ENCODE measurements around the gene FAM117B. TPM values are rescaled to one million over a fixed set of nuclear protein-coding genes. Genes with fewer than 3 reads are reported as not detected.
"Not testable (repeated sequence)": the region's sequence is repeated elsewhere in the genome, so short reads cannot be mapped to it uniquely, and the experiment has no call there.

FAM117B gene
- total and polyA plus RNA-seq, 9 donors, result 2.5 to 4.8 (median 3.2) TPM

- WGBS (ENCODE audit: insufficient coverage), result no CpG with 5 or more reads among the region's 4 CpGs
Measured at GRCh38 chr2:202693503-202693902, 58.7 kb downstream of the FAM117B start.

GRCh38 chr2:202695166-202695565 lies 60.4 kb downstream of the FAM117B start:
- Histone ChIP-seq H3K4me1 (ENCODE audit: control insufficient read depth, insufficient read depth, low read length) (no peaks in the 10 kb centered on the region), H3K27me3 (ENCODE audit: control insufficient read depth, insufficient read depth, low read length) (no peaks in the 10 kb centered on the region), H3K36me3 (ENCODE audit: control insufficient read depth, insufficient read depth, low read length) (peaks cover 2% of the 10 kb centered on the region), H3K9me3 (replicated peaks; ENCODE audit: control insufficient read depth, low read depth, low read length) (no peaks in the 10 kb centered on the region), H3K4me3 (ENCODE audit: low read length) (no peak overlapping the region), H3K27ac (ENCODE audit: low read length) (no peak overlapping the region)
- no peak for DNase-seq
- no CpG with 5 or more reads among the region's 9 CpGs for WGBS (ENCODE audit: insufficient coverage)

More at GRCh38 chr2:202693503-202693902, 58.7 kb downstream of the FAM117B start:
- Histone ChIP-seq H3K27ac (ENCODE audit: low read length) (no peak overlapping the region), H3K4me1 (ENCODE audit: control insufficient read depth, insufficient read depth, low read length) (no peaks in the 10 kb centered on the region), H3K36me3 (ENCODE audit: control insufficient read depth, insufficient read depth, low read length) (peaks cover 2% of the 10 kb centered on the region), H3K4me3 (ENCODE audit: low read length) (no peak overlapping the region), H3K9me3 (replicated peaks; ENCODE audit: control insufficient read depth, low read depth, low read length) (no peaks in the 10 kb centered on the region), H3K27me3 (ENCODE audit: control insufficient read depth, insufficient read depth, low read length) (no peaks in the 10 kb centered on the region)
- DNase-seq, result no peak

GRCh38 chr2:202700075-202700901 lies 65.5 kb downstream of the FAM117B start:
- WGBS (ENCODE audit: insufficient coverage), result 100% methylated on average over 1 of the region's 4 CpGs
- no peak overlapping the region for H3K27ac ChIP-seq (ENCODE audit: low read length)
- no peak for DNase-seq
- no peaks in the 10 kb centered on the region for H3K27me3 ChIP-seq (ENCODE audit: control insufficient read depth, insufficient read depth, low read length)
- no peak overlapping the region for H3K4me3 ChIP-seq (ENCODE audit: low read length)
- H3K9me3 ChIP-seq (replicated peaks; ENCODE audit: control insufficient read depth, low read depth, low read length), result no peaks in the 10 kb centered on the region
- H3K4me1 ChIP-seq (ENCODE audit: control insufficient read depth, insufficient read depth, low read length), result no peaks in the 10 kb centered on the region
- H3K36me3 ChIP-seq (ENCODE audit: control insufficient read depth, insufficient read depth, low read length), result peaks cover 2% of the 10 kb centered on the region

GRCh38 chr2:202703091-202703490 lies 68.3 kb downstream of the FAM117B start:
- Histone ChIP-seq H3K27me3 (ENCODE audit: control insufficient read depth, insufficient read depth, low read length) (no peaks in the 10 kb centered on the region), H3K4me1 (ENCODE audit: control insufficient read depth, insufficient read depth, low read length) (no peaks in the 10 kb centered on the region), H3K4me3 (ENCODE audit: low read length) (no peak overlapping the region), H3K9me3 (replicated peaks; ENCODE audit: control insufficient read depth, low read depth, low read length) (no peaks in the 10 kb centered on the region), H3K27ac (ENCODE audit: low read length) (no peak overlapping the region), H3K36me3 (ENCODE audit: control insufficient read depth, insufficient read depth, low read length) (no peaks in the 10 kb centered on the region)
- WGBS (ENCODE audit: insufficient coverage), result no CpG with 5 or more reads among the region's 1 CpG
- no peak for DNase-seq

GRCh38 chr2:202704248-202704647 lies 69.5 kb downstream of the FAM117B start:
- H3K27ac ChIP-seq (ENCODE audit: low read length), result no peak overlapping the region
- no peak for DNase-seq
- H3K4me1 ChIP-seq (ENCODE audit: control insufficient read depth, insufficient read depth, low read length), result no peaks in the 10 kb centered on the region
- no peaks in the 10 kb centered on the region for H3K27me3 ChIP-seq (ENCODE audit: control insufficient read depth, insufficient read depth, low read length)
- no peaks in the 10 kb centered on the region for H3K9me3 ChIP-seq (replicated peaks; ENCODE audit: control insufficient read depth, low read depth, low read length)
- H3K4me3 ChIP-seq (ENCODE audit: low read length), result no peak overlapping the region
- no peaks in the 10 kb centered on the region for H3K36me3 ChIP-seq (ENCODE audit: control insufficient read depth, insufficient read depth, low read length)

GRCh38 chr2:202705446-202706020 lies 70.8 kb downstream of the FAM117B start:
- Histone ChIP-seq H3K27ac (ENCODE audit: low read length) (no peak overlapping the region), H3K4me3 (ENCODE audit: low read length) (no peak overlapping the region), H3K4me1 (ENCODE audit: control insufficient read depth, insufficient read depth, low read length) (no peaks in the 10 kb centered on the region), H3K36me3 (ENCODE audit: control insufficient read depth, insufficient read depth, low read length) (no peaks in the 10 kb centered on the region), H3K9me3 (replicated peaks; ENCODE audit: control insufficient read depth, low read depth, low read length) (no peaks in the 10 kb centered on the region), H3K27me3 (ENCODE audit: control insufficient read depth, insufficient read depth, low read length) (no peaks in the 10 kb centered on the region)
- WGBS (ENCODE audit: insufficient coverage), result no CpG with 5 or more reads among the region's 4 CpGs
- DNase-seq, result no peak

- not testable (repeated sequence) for H3K27me3 ChIP-seq (ENCODE audit: control insufficient read depth, insufficient read depth, low read length); H3K4me1 ChIP-seq (ENCODE audit: control insufficient read depth, insufficient read depth, low read length); H3K36me3 ChIP-seq (ENCODE audit: control insufficient read depth, insufficient read depth, low read length); H3K27ac ChIP-seq (ENCODE audit: low read length); H3K4me3 ChIP-seq (ENCODE audit: low read length); DNase-seq
- whole genome bisulfite sequencing (ENCODE audit: insufficient coverage), result 98% methylated on average over 19 of the region's 64 CpGs
- peaks cover 17% of the 10 kb centered on the region for H3K9me3 ChIP-seq (replicated peaks; ENCODE audit: control insufficient read depth, low read depth, low read length)
Measured at GRCh38 chr2:202714971-202715935, 80.5 kb downstream of the FAM117B start.

- Histone ChIP-seq H3K4me3 (ENCODE audit: low read length) (no peak overlapping the region), H3K27ac (ENCODE audit: low read length) (no peak overlapping the region), H3K36me3 (ENCODE audit: control insufficient read depth, insufficient read depth, low read length) (no peaks in the 10 kb centered on the region), H3K27me3 (ENCODE audit: control insufficient read depth, insufficient read depth, low read length) (no peaks in the 10 kb centered on the region), H3K9me3 (replicated peaks; ENCODE audit: control insufficient read depth, low read depth, low read length) (peaks cover 15% of the 10 kb centered on the region), H3K4me1 (ENCODE audit: control insufficient read depth, insufficient read depth, low read length) (no peaks in the 10 kb centered on the region)
- DNase-seq, result no peak
- WGBS (ENCODE audit: insufficient coverage), result no CpG with 5 or more reads among the region's 5 CpGs
Measured at GRCh38 chr2:202716114-202716718, 81.4 kb downstream of the FAM117B start.

- no peaks in the 10 kb centered on the region for H3K27me3 ChIP-seq (ENCODE audit: control insufficient read depth, insufficient read depth, low read length)
- WGBS (ENCODE audit: insufficient coverage), result 100% methylated on average over 1 of the region's 2 CpGs
- no peak for DNase-seq
- no peak overlapping the region for H3K27ac ChIP-seq (ENCODE audit: low read length)
- H3K4me1 ChIP-seq (ENCODE audit: control insufficient read depth, insufficient read depth, low read length), result no peaks in the 10 kb centered on the region
- no peak overlapping the region for H3K4me3 ChIP-seq (ENCODE audit: low read length)
- H3K36me3 ChIP-seq (ENCODE audit: control insufficient read depth, insufficient read depth, low read length), result no peaks in the 10 kb centered on the region
- H3K9me3 ChIP-seq (replicated peaks; ENCODE audit: control insufficient read depth, low read depth, low read length), result peaks cover 11% of the 10 kb centered on the region
Measured at GRCh38 chr2:202716953-202717597, 82.3 kb downstream of the FAM117B start.
